ENCODE results near the gene CRTC3. TPM values are rescaled to one million over a fixed set of nuclear protein-coding genes. Genes with fewer than 3 reads are reported as not detected.

The CRTC3 gene
- total RNA-seq, 1 donor from 2014 or later, result 21.4 TPM

DNA sequence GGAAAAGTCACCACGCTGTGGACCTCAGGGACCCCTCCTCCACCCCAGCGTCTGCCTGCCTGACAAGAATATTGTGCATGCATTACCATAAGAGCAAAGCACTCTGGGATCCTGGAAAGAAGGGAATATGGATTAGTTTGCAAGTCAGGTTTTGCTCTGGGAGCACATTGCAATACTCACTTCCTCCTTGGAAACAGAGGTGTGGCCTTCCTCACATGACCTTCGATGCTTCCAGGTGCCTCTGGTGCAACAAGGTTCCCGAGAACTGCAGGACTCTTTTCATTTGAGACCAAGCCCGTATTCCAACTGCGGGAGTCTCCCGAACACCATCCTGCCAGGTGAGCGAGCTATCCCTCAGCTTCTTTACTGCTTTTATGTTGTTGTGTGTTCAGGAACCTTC lies 111.1 kb downstream of the CRTC3 start:
- H3K9me3 Mint-ChIP-seq (ENCODE audit: unreplicated experiment), result no peaks in the 10 kb centered on the region
- H3K4me3 Mint-ChIP-seq (ENCODE audit: unreplicated experiment), result no peak overlapping the region
- H3K27ac Mint-ChIP-seq (ENCODE audit: unreplicated experiment), result no peak overlapping the region
- H3K27me3 Mint-ChIP-seq (ENCODE audit: low read depth, unreplicated experiment), result no peaks in the 10 kb centered on the region
- Histone ChIP-seq H4K20me1 (ENCODE audit: insufficient read depth, low read length) (no peaks in the 10 kb centered on the region), H3K4me1 (ENCODE audit: insufficient read depth, low read length) (no peaks in the 10 kb centered on the region), H3K4me3 (ENCODE audit: insufficient read depth, low read depth, low read length) (no peak overlapping the region), H3K27me3 (ENCODE audit: insufficient read depth, low read length) (no peaks in the 10 kb centered on the region), H3K9ac (ENCODE audit: low read length) (no peak overlapping the region), H2AFZ (ENCODE audit: low read depth, low read length) (no peak overlapping the region), H3K79me2 (ENCODE audit: insufficient read depth, low read length) (no peaks in the 10 kb centered on the region), H3K9me3 (ENCODE audit: insufficient read depth, low read depth, low read length) (no peaks in the 10 kb centered on the region), H3K36me3 (ENCODE audit: insufficient read depth, low read length) (peaks cover 11% of the 10 kb centered on the region), H3K4me2 (ENCODE audit: low read length) (no peak overlapping the region), H3K27ac (ENCODE audit: low read depth, low read length) (no peak overlapping the region)
- FAIRE-seq (no peak), DNase-seq (ENCODE audit: low read depth) (no peak)
- no peaks in the 10 kb centered on the region for H3K4me1 Mint-ChIP-seq (ENCODE audit: low read depth, unreplicated experiment)
- peaks cover 19% of the 10 kb centered on the region for H3K36me3 Mint-ChIP-seq (ENCODE audit: low read depth, unreplicated experiment)
- no peak for TF ChIP-seq CTCF (IDR thresholded peaks at IDR 0.05; ENCODE audit: insufficient read depth, low read depth, low read length)
- no peak for TF ChIP-seq EZH2 (IDR thresholded peaks at IDR 0.05; ENCODE audit: insufficient read depth, low read length)

- DNase-seq (ENCODE audit: low read depth), result no peak
- Mint-ChIP-seq H3K36me3 (ENCODE audit: low read depth, unreplicated experiment) (peaks cover 17% of the 10 kb centered on the region), H3K4me1 (ENCODE audit: low read depth, unreplicated experiment) (no peaks in the 10 kb centered on the region), H3K4me3 (ENCODE audit: unreplicated experiment) (no peak overlapping the region), H3K9me3 (ENCODE audit: unreplicated experiment) (no peaks in the 10 kb centered on the region), H3K27me3 (ENCODE audit: low read depth, unreplicated experiment) (no peaks in the 10 kb centered on the region), H3K27ac (ENCODE audit: unreplicated experiment) (no peak overlapping the region)
- Histone ChIP-seq H3K79me2 (ENCODE audit: insufficient read depth, low read length) (no peaks in the 10 kb centered on the region), H3K36me3 (ENCODE audit: insufficient read depth, low read length) (peaks cover 11% of the 10 kb centered on the region), H3K4me1 (ENCODE audit: insufficient read depth, low read length) (no peaks in the 10 kb centered on the region), H3K4me2 (ENCODE audit: low read length) (no peak overlapping the region), H3K27ac (ENCODE audit: low read depth, low read length) (no peak overlapping the region), H3K9me3 (ENCODE audit: insufficient read depth, low read depth, low read length) (no peaks in the 10 kb centered on the region), H3K27me3 (ENCODE audit: insufficient read depth, low read length) (no peaks in the 10 kb centered on the region), H2AFZ (ENCODE audit: low read depth, low read length) (no peak overlapping the region), H3K4me3 (ENCODE audit: insufficient read depth, low read depth, low read length) (no peak overlapping the region), H3K9ac (ENCODE audit: low read length) (no peak overlapping the region), H4K20me1 (ENCODE audit: insufficient read depth, low read length) (no peaks in the 10 kb centered on the region)
- TF ChIP-seq CTCF (IDR thresholded peaks at IDR 0.05; ENCODE audit: insufficient read depth, low read depth, low read length) (no peak), EZH2 (IDR thresholded peaks at IDR 0.05; ENCODE audit: insufficient read depth, low read length) (no peak)
- FAIRE-seq, result no peak
Observed at GRCh38 chr15:90641581-90642463, 112.1 kb downstream of the CRTC3 start.
